MG63 (cell line): ENCODE measurements around the gene STX2. TPM values are rescaled to one million over a fixed set of nuclear protein-coding genes. Genes with fewer than 3 reads are reported as not detected.
"Not testable (repeated sequence)": the region's sequence is repeated elsewhere in the genome, so short reads cannot be mapped to it uniquely, and the experiment has no call there.

Experiments
- DNase-seq: peaks from one replicate; pipeline ENCODE4 v3.0.0-alpha.2; 2020
- H3K27me3 ChIP-seq: fragments of 250-450 bp; sonication (Bioruptor Pico); 2 replicates; pipeline ENCODE4 v1.5.1; 2020; ENCODE audit warnings: mild to moderate bottlenecking, moderate library complexity
- H3K36me3 ChIP-seq: fragments of 250-450 bp; sonication (Bioruptor Pico); 2 replicates; pipeline ENCODE4 v1.5.1; 2020; ENCODE audit warnings: mild to moderate bottlenecking, moderate library complexity
- H3K4me3 ChIP-seq: fragments of 250-450 bp; sonication (Bioruptor Pico); 2 replicates; pipeline ENCODE4 v1.5.1; 2020; ENCODE audit warnings: mild to moderate bottlenecking, moderate library complexity
- H3K9me3 ChIP-seq: fragments of 250-450 bp; sonication (Bioruptor Pico); 2 replicates; pipeline ENCODE4 v1.5.1; 2020; ENCODE audit warnings: mild to moderate bottlenecking, moderate library complexity
- total RNA-seq: library from RNA; depleted of rRNA; stranded (reverse); fragments of >200 nt; shearing (Covaris generic); gene quantifications from 2 replicates; pipeline ENCODE4 v1.2.3, GENCODE V29; 2014; ENCODE audit warnings: low replicate concordance

The STX2 gene
- total RNA-seq, 1 experiment from 2014 or later = 23.6 TPM

GRCh38 chr12:130766470-130766869 is 72.6 kb downstream of the STX2 start:
- no peaks in the 10 kb centered on the region for H3K36me3 ChIP-seq
- no peak for DNase-seq
- H3K4me3 ChIP-seq = no peak overlapping the region
- H3K9me3 ChIP-seq = peaks cover 4% of the 10 kb centered on the region; the same call in 1 of the 2 replicates
- H3K27me3 ChIP-seq = no peaks in the 10 kb centered on the region

- DNase-seq = no peak
- Histone ChIP-seq H3K9me3 (peaks cover 4% of the 10 kb centered on the region; the same call in 1 of the 2 replicates), H3K27me3 (no peaks in the 10 kb centered on the region)
Observed at GRCh38 chr12:130765186-130765659, 73.8 kb downstream of the STX2 start.

GRCh38 chr12:130764475-130765185 is 74.4 kb downstream of the STX2 start:
- Histone ChIP-seq H3K9me3 (peaks cover 4% of the 10 kb centered on the region; the same call in 1 of the 2 replicates), H3K36me3 (no peaks in the 10 kb centered on the region), H3K27me3 (no peaks in the 10 kb centered on the region), H3K4me3 (no peak overlapping the region)
- peak; percentile 5 for DNase-seq

More at GRCh38 chr12:130765186-130765659, 73.8 kb downstream of the STX2 start:
- Histone ChIP-seq H3K4me3 (no peak overlapping the region), H3K36me3 (no peaks in the 10 kb centered on the region)

GRCh38 chr12:130764073-130764472 is 75.0 kb downstream of the STX2 start:
- DNase-seq = no peak
- H3K36me3 ChIP-seq = no peaks in the 10 kb centered on the region
- H3K27me3 ChIP-seq = no peaks in the 10 kb centered on the region
- H3K4me3 ChIP-seq = no peak overlapping the region
- peaks cover 4% of the 10 kb centered on the region; the same call in 1 of the 2 replicates for H3K9me3 ChIP-seq

GRCh38 chr12:130762319-130762675 is 76.8 kb downstream of the STX2 start:
- DNase-seq = no peak
- Histone ChIP-seq H3K9me3 (peaks cover 4% of the 10 kb centered on the region; the same call in 1 of the 2 replicates), H3K36me3 (no peaks in the 10 kb centered on the region), H3K27me3 (no peaks in the 10 kb centered on the region), H3K4me3 (no peak overlapping the region)

GRCh38 chr12:130761537-130762318 is 77.3 kb downstream of the STX2 start:
- H3K36me3 ChIP-seq = no peaks in the 10 kb centered on the region
- peak; percentile 54 for DNase-seq
- H3K27me3 ChIP-seq = no peaks in the 10 kb centered on the region
- peaks cover 4% of the 10 kb centered on the region; the same call in 1 of the 2 replicates for H3K9me3 ChIP-seq
- no peak overlapping the region for H3K4me3 ChIP-seq

GRCh38 chr12:130754234-130754901 is 84.7 kb downstream of the STX2 start:
- Histone ChIP-seq H3K36me3 (no peaks in the 10 kb centered on the region), H3K9me3 (peaks cover 3% of the 10 kb centered on the region; the same call in 1 of the 2 replicates), H3K4me3 (no peak overlapping the region), H3K27me3 (no peaks in the 10 kb centered on the region)
- DNase-seq = no peak

- Histone ChIP-seq H3K4me3 (no peak overlapping the region), H3K27me3 (no peaks in the 10 kb centered on the region), H3K36me3 (no peaks in the 10 kb centered on the region), H3K9me3 (peaks cover 3% of the 10 kb centered on the region; the same call in 1 of the 2 replicates)
- DNase-seq = no peak
Observed at GRCh38 chr12:130752692-130753230, 86.3 kb downstream of the STX2 start.

GRCh38 chr12:130752037-130752436 is 87.0 kb downstream of the STX2 start:
- H3K36me3 ChIP-seq, H3K4me3 ChIP-seq, DNase-seq, H3K27me3 ChIP-seq, H3K9me3 ChIP-seq: not testable (repeated sequence)

- DNase-seq = no peak
- H3K9me3 ChIP-seq = no peaks in the 10 kb centered on the region
- no peak overlapping the region for H3K4me3 ChIP-seq
- no peaks in the 10 kb centered on the region for H3K36me3 ChIP-seq
- no peaks in the 10 kb centered on the region for H3K27me3 ChIP-seq
Observed at GRCh38 chr12:130748786-130749185, 90.3 kb downstream of the STX2 start.

GRCh38 chr12:130747867-130748740 is 90.9 kb downstream of the STX2 start:
- H3K4me3 ChIP-seq = no peak overlapping the region
- DNase-seq = peak; percentile 53
- H3K27me3 ChIP-seq = no peaks in the 10 kb centered on the region
- no peaks in the 10 kb centered on the region for H3K9me3 ChIP-seq
- no peaks in the 10 kb centered on the region for H3K36me3 ChIP-seq

- no peaks in the 10 kb centered on the region for H3K27me3 ChIP-seq
Observed at GRCh38 chr12:130746546-130746945, 92.5 kb downstream of the STX2 start.

GRCh38 chr12:130745921-130746320 is 93.1 kb downstream of the STX2 start:
- Histone ChIP-seq H3K9me3 (no peaks in the 10 kb centered on the region), H3K27me3 (no peaks in the 10 kb centered on the region), H3K36me3 (no peaks in the 10 kb centered on the region), H3K4me3 (no peak overlapping the region)
- no peak for DNase-seq

More at GRCh38 chr12:130746546-130746945, 92.5 kb downstream of the STX2 start:
- H3K4me3 ChIP-seq = no peak overlapping the region
- H3K36me3 ChIP-seq = no peaks in the 10 kb centered on the region
- no peak for DNase-seq
- H3K9me3 ChIP-seq = no peaks in the 10 kb centered on the region

- Histone ChIP-seq H3K9me3 (no peaks in the 10 kb centered on the region), H3K4me3 (no peak overlapping the region), H3K27me3 (no peaks in the 10 kb centered on the region), H3K36me3 (no peaks in the 10 kb centered on the region)
- no peak for DNase-seq
Observed at GRCh38 chr12:130744274-130744673, 94.8 kb downstream of the STX2 start.

- no peaks in the 10 kb centered on the region for H3K36me3 ChIP-seq
- no peaks in the 10 kb centered on the region for H3K27me3 ChIP-seq
- H3K4me3 ChIP-seq = no peak overlapping the region
- DNase-seq = no peak
- no peaks in the 10 kb centered on the region for H3K9me3 ChIP-seq
Observed at GRCh38 chr12:130743606-130744005, 95.4 kb downstream of the STX2 start.

GRCh38 chr12:130743176-130743575 is 95.9 kb downstream of the STX2 start:
- Histone ChIP-seq H3K4me3 (no peak overlapping the region), H3K36me3 (no peaks in the 10 kb centered on the region), H3K9me3 (no peaks in the 10 kb centered on the region), H3K27me3 (no peaks in the 10 kb centered on the region)
- no peak for DNase-seq
